Nephron progenitor cell (in vitro differentiated cells): ENCODE data around the gene DCUN1D1.

Source experiments
- DNase-seq: peaks from one replicate; pipeline ENCODE4 v3.0.0; 2021
- H3K27ac Mint-ChIP-seq: 2 replicates; pipeline ENCODE4 v1.8.0; 2021; ENCODE audit warnings: mild to moderate bottlenecking, moderate library complexity, mixed read lengths
- H3K27me3 Mint-ChIP-seq: 2 replicates; pipeline ENCODE4 v1.8.0; 2021; ENCODE audit warnings: mild to moderate bottlenecking, low read depth, mixed read lengths; ENCODE audit not compliant: poor library complexity
- H3K36me3 Mint-ChIP-seq: 2 replicates; pipeline ENCODE4 v1.8.0; 2021; ENCODE audit warnings: low read depth, mixed read lengths
- H3K4me1 Mint-ChIP-seq: 2 replicates; pipeline ENCODE4 v1.8.0; 2021; ENCODE audit warnings: mixed read lengths
- H3K4me3 Mint-ChIP-seq: 2 replicates; pipeline ENCODE4 v1.8.0; 2021; ENCODE audit warnings: mild to moderate bottlenecking, moderate library complexity, mixed read lengths
- H3K9me3 Mint-ChIP-seq: 2 replicates; pipeline ENCODE4 v1.8.0; 2021; ENCODE audit warnings: mild to moderate bottlenecking, moderate library complexity, mixed read lengths
- CTCF ChIP-seq: fragments of 200-600 bp; sonication (generic); IDR thresholded peaks from 2 replicates; pipeline ENCODE4 v1.5.0; 2021; ENCODE audit warnings: antibody characterized with exemption

Gene DCUN1D1

GRCh38 chr3:182970811-182971418 lies 9.4 kb downstream of the DCUN1D1 start:
- H3K9me3 Mint-ChIP-seq = no peaks in the 10 kb centered on the region
- no peak for TF ChIP-seq CTCF
- no peak overlapping the region for H3K4me3 Mint-ChIP-seq
- no peak for DNase-seq
- H3K36me3 Mint-ChIP-seq = peaks cover 9% of the 10 kb centered on the region
- H3K27ac Mint-ChIP-seq = peak overlapping the region; percentile 62
- H3K4me1 Mint-ChIP-seq = peaks cover 57% of the 10 kb centered on the region
- no peaks in the 10 kb centered on the region for H3K27me3 Mint-ChIP-seq

GRCh38 chr3:182969853-182970252 lies 10.5 kb downstream of the DCUN1D1 start:
- Mint-ChIP-seq H3K27ac (no peak overlapping the region), H3K4me3 (no peak overlapping the region), H3K9me3 (no peaks in the 10 kb centered on the region), H3K4me1 (peaks cover 47% of the 10 kb centered on the region), H3K27me3 (no peaks in the 10 kb centered on the region), H3K36me3 (peaks cover 19% of the 10 kb centered on the region)
- DNase-seq = no peak
- no peak for TF ChIP-seq CTCF

- Mint-ChIP-seq H3K27me3 (no peaks in the 10 kb centered on the region), H3K36me3 (peaks cover 22% of the 10 kb centered on the region), H3K4me3 (no peak overlapping the region), H3K4me1 (peaks cover 44% of the 10 kb centered on the region), H3K27ac (peak overlapping the region; percentile 34), H3K9me3 (no peaks in the 10 kb centered on the region)
- TF ChIP-seq CTCF = no peak
- DNase-seq = no peak
These were observed 11.1 kb downstream of the DCUN1D1 start for GRCh38 chr3:182969277-182969676.

- H3K36me3 Mint-ChIP-seq = peaks cover 32% of the 10 kb centered on the region
- DNase-seq = no peak
- TF ChIP-seq CTCF = no peak
- H3K4me3 Mint-ChIP-seq = no peak overlapping the region
- no peaks in the 10 kb centered on the region for H3K9me3 Mint-ChIP-seq
- H3K27me3 Mint-ChIP-seq = no peaks in the 10 kb centered on the region
- no peak overlapping the region for H3K27ac Mint-ChIP-seq
- peaks cover 44% of the 10 kb centered on the region for H3K4me1 Mint-ChIP-seq
These were observed 12.8 kb downstream of the DCUN1D1 start for GRCh38 chr3:182967218-182968204.

GRCh38 chr3:182965861-182966366 lies 14.4 kb downstream of the DCUN1D1 start:
- Mint-ChIP-seq H3K27me3 (no peaks in the 10 kb centered on the region), H3K27ac (no peak overlapping the region), H3K4me3 (no peak overlapping the region), H3K4me1 (peaks cover 30% of the 10 kb centered on the region), H3K36me3 (peaks cover 41% of the 10 kb centered on the region), H3K9me3 (no peaks in the 10 kb centered on the region)
- DNase-seq = no peak
- TF ChIP-seq CTCF = no peak
